ENCODE measurements around the gene FCHO2. TPM values are rescaled to one million over a fixed set of nuclear protein-coding genes. Genes with fewer than 3 reads are reported as not detected.

Gene FCHO2
- total and polyA plus RNA-seq, 2 of the 4 experiments (the other 2 are of a cell fraction) = 6.1 to 23.5 TPM

DNA sequence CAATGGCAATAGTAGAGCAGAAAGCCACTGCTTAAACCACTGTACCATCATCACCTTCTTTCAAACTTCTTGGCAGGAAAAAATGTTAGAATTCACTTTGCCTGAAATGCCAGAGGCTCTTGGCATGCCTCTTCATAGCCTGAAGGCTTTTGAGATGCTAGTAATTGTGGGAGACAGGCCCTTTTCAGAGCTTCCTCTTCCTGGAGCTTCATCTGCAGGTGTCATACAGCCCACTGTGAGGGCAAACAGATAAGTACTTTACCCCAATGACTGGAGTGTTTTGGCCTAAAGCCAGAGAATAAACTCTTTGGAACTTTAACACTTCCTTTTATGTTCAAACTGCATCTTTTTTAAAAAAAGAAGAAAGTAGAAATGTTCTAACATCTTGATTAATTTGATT, 83.2 kb downstream of the FCHO2 start:
- no peak overlapping the region for H2AK5ac ChIP-seq (ENCODE audit: low read depth, low read length)
- H4K5ac ChIP-seq (ENCODE audit: low read depth, low read length) = no peak overlapping the region
- H3K14ac ChIP-seq (replicated peaks; ENCODE audit: low read depth, low read length) = no peak overlapping the region
- H2BK20ac ChIP-seq (ENCODE audit: low read depth, low read length) = no peak overlapping the region
- in situ Hi-C loops (cut with MboI; ENCODE audit: low sequenced_read_pairs) (no loop called here), intact Hi-C loops (cut with micrococcal nuclease) (no loop called here), dilution Hi-C loops (cut with HindIII; ENCODE audit: low sequenced_read_pairs, unreplicated experiment) (no loop called here)
- H3K4me1 ChIP-seq (ENCODE audit: control insufficient read depth, insufficient read depth, low read length) = no peaks in the 10 kb centered on the region
- no peak overlapping the region for H3K4me3 ChIP-seq (ENCODE audit: insufficient read depth, low read depth, low read length)
- ATAC-seq (ENCODE audit: low read depth) = no peak
- no peak overlapping the region for H4K91ac ChIP-seq (ENCODE audit: insufficient read depth, low read depth, low read length)
- TF ChIP-seq, protein P1, sequence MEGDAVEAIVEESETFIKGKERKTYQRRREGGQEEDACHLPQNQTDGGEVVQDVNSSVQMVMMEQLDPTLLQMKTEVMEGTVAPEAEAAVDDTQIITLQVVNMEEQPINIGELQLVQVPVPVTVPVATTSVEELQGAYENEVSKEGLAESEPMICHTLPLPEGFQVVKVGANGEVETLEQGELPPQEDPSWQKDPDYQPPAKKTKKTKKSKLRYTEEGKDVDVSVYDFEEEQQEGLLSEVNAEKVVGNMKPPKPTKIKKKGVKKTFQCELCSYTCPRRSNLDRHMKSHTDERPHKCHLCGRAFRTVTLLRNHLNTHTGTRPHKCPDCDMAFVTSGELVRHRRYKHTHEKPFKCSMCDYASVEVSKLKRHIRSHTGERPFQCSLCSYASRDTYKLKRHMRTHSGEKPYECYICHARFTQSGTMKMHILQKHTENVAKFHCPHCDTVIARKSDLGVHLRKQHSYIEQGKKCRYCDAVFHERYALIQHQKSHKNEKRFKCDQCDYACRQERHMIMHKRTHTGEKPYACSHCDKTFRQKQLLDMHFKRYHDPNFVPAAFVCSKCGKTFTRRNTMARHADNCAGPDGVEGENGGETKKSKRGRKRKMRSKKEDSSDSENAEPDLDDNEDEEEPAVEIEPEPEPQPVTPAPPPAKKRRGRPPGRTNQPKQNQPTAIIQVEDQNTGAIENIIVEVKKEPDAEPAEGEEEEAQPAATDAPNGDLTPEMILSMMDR (conservative IDR thresholded peaks at IDR 0.05; ENCODE audit: low read depth, low read length) = no peak
- TF ChIP-seq FOS (IDR thresholded peaks at IDR 0.05; ENCODE audit: low read depth, low read length) = no peak
- TF ChIP-seq RCOR1 (IDR thresholded peaks at IDR 0.05; ENCODE audit: insufficient replicate concordance, low read length) = no peak
- no peak for TF ChIP-seq CEBPB (IDR thresholded peaks at IDR 0.05; ENCODE audit: low read depth, low read length)
- no peak for TF ChIP-seq MAZ (IDR thresholded peaks at IDR 0.05; ENCODE audit: borderline replicate concordance, low read depth, low read length)
- no peak for TF ChIP-seq SMC3 (IDR thresholded peaks at IDR 0.05; ENCODE audit: low read depth, low read length)
- no peak for TF ChIP-seq MXI1 (IDR thresholded peaks at IDR 0.05; ENCODE audit: borderline replicate concordance, low read depth, low read length)
- TF ChIP-seq, protein P2, sequence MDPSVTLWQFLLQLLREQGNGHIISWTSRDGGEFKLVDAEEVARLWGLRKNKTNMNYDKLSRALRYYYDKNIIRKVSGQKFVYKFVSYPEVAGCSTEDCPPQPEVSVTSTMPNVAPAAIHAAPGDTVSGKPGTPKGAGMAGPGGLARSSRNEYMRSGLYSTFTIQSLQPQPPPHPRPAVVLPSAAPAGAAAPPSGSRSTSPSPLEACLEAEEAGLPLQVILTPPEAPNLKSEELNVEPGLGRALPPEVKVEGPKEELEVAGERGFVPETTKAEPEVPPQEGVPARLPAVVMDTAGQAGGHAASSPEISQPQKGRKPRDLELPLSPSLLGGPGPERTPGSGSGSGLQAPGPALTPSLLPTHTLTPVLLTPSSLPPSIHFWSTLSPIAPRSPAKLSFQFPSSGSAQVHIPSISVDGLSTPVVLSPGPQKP (IDR thresholded peaks at IDR 0.05; ENCODE audit: borderline replicate concordance, low read depth, low read length) = no peak
- TF ChIP-seq POLR2A (IDR thresholded peaks at IDR 0.05; ENCODE audit: low read depth, low read length) = no peak
- TF ChIP-seq, protein P3, sequence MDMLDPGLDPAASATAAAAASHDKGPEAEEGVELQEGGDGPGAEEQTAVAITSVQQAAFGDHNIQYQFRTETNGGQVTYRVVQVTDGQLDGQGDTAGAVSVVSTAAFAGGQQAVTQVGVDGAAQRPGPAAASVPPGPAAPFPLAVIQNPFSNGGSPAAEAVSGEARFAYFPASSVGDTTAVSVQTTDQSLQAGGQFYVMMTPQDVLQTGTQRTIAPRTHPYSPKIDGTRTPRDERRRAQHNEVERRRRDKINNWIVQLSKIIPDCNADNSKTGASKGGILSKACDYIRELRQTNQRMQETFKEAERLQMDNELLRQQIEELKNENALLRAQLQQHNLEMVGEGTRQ (IDR thresholded peaks at IDR 0.05; ENCODE audit: low read depth, low read length) = no peak
- no peak for TF ChIP-seq RAD21 (IDR thresholded peaks at IDR 0.05; ENCODE audit: low read length)
- TF ChIP-seq RFX5 (IDR thresholded peaks at IDR 0.05; ENCODE audit: low read depth, low read length) = no peak
- TF ChIP-seq NFE2L2 (IDR thresholded peaks at IDR 0.05; ENCODE audit: low read depth, low read length) = no peak
- no peak overlapping the region for H2BK15ac ChIP-seq (ENCODE audit: low read depth, low read length)
- H3K9me3 ChIP-seq (ENCODE audit: control insufficient read depth, insufficient read depth, low read length) = no peaks in the 10 kb centered on the region
- no peak overlapping the region for H3K56ac ChIP-seq (ENCODE audit: extremely low read depth, insufficient read depth, low read length)
- H2BK5ac ChIP-seq (ENCODE audit: low read depth, low read length, poor library complexity, severe bottlenecking) = no peak overlapping the region
- peak; percentile 13 for DNase-seq
- no peak overlapping the region for H3K23ac ChIP-seq (ENCODE audit: low read depth, low read length)
- peaks cover 14% of the 10 kb centered on the region for H3K36me3 ChIP-seq (ENCODE audit: control insufficient read depth, insufficient read depth, low read length)
- no peak overlapping the region for H3K18ac ChIP-seq (ENCODE audit: low read depth, low read length)
- no peak overlapping the region for H3K9ac ChIP-seq (ENCODE audit: low read depth, low read length)
- H4K8ac ChIP-seq (ENCODE audit: low read depth in 2 of 2, low read length in 2 of 2) = no peak overlapping the region
- ChIA-PET CTCF (no interaction called here), POLR2A (ENCODE audit: unreplicated experiment) (no interaction called here)
- no peak overlapping the region for H3K27ac ChIP-seq (ENCODE audit: insufficient read depth, low read length)
- H3K4ac ChIP-seq (ENCODE audit: low read depth, low read length) = no peak overlapping the region
- H3K27me3 ChIP-seq (ENCODE audit: control insufficient read depth, insufficient read depth, low read length) = no peaks in the 10 kb centered on the region
- H4K20me1 ChIP-seq (ENCODE audit: insufficient read depth, low read length) = no peaks in the 10 kb centered on the region
- H3K9me1 ChIP-seq (ENCODE audit: insufficient read depth, low read length) = 0 out of 2 replicates have a peak, but pooled peaks cover 4% of the 10 kb centered on the region
- H2AK9ac ChIP-seq (replicated peaks; ENCODE audit: low read depth, low read length, poor library complexity) = no peak overlapping the region
- H2AFZ ChIP-seq (replicated peaks; ENCODE audit: low read length, poor library complexity) = no peak overlapping the region
- no peak overlapping the region for H2BK120ac ChIP-seq (ENCODE audit: low read depth, low read length)
- H3K79me1 ChIP-seq (ENCODE audit: low read depth in 1 of 2, low read length in 2 of 2) = peaks cover 1 to 12% of the 10 kb centered on the region in 2 experiments; a peak in 1 of 4 replicates
- BruUV-seq (replicated peaks) = no TSS peak
- H3K4me2 ChIP-seq (ENCODE audit: low read depth, low read length) = no peak overlapping the region

Measured in IMR-90 (cell line).